ENCODE measurements around the gene CDK18. TPM values are rescaled to one million over a fixed set of nuclear protein-coding genes. Genes with fewer than 3 reads are reported as not detected.

The CDK18 gene
- 1 to 10 TPM; 3.6 to 4.1 TPM for total RNA-seq

GRCh38 chr1:205504311-205505075, at the start of gene CDK18:
Gene CDK18 (plus strand): TSS chr1:205504669. CDS start chr1:205523168, 18,499 bp downstream.
- H3K27ac Mint-ChIP-seq = no peak within 1 kb of the TSS
- no peaks in the 10 kb centered on the region for H3K36me3 Mint-ChIP-seq (ENCODE audit: low read depth)
- CTCF ChIA-PET = interaction anchor here (1.0 to 1.4 kb wide), 3 partner anchors 20 to 150 kb away, joined by 3 read pairs; no protein-coding TSS in a partner anchor
- intact Hi-C loops (cut with micrococcal nuclease) = no loop called here
- H3K9me3 Mint-ChIP-seq = no peaks in the 10 kb centered on the region
- H3K27me3 Mint-ChIP-seq (ENCODE audit: low read depth) = no peaks in the 10 kb centered on the region
- H3K4me1 Mint-ChIP-seq (ENCODE audit: low read depth) = peaks cover 13% of the 10 kb centered on the region
- H3K4me3 Mint-ChIP-seq = peak within 1 kb of the TSS; percentile 65
- DNase-seq = peak; percentile 58

GRCh38 chr1:205454903-205455335, 49.5 kb upstream of the CDK18 start:
- DNase-seq = no peak
- intact Hi-C loops (cut with micrococcal nuclease) = no loop called here
- CTCF ChIA-PET = interaction anchor here (0.6 to 1.2 kb wide), 2 partner anchors 28 to 68 kb away, joined by 3 to 4 read pairs; no protein-coding TSS in a partner anchor
- Mint-ChIP-seq H3K36me3 (ENCODE audit: low read depth) (no peaks in the 10 kb centered on the region), H3K4me3 (no peak overlapping the region), H3K4me1 (ENCODE audit: low read depth) (peaks cover 10% of the 10 kb centered on the region), H3K9me3 (no peaks in the 10 kb centered on the region), H3K27me3 (ENCODE audit: low read depth) (peaks cover 68% of the 10 kb centered on the region), H3K27ac (no peak overlapping the region)

GRCh38 chr1:205455581-205456382, 48.7 kb upstream of the CDK18 start, which contains the start of gene BLACAT1:
Gene BLACAT1 (minus strand): TSS chr1:205456045.
- no peak within 1 kb of the TSS for H3K27ac Mint-ChIP-seq
- H3K9me3 Mint-ChIP-seq = no peaks in the 10 kb centered on the region
- DNase-seq = no peak
- intact Hi-C loops (cut with micrococcal nuclease) = no loop called here
- peaks cover 70% of the 10 kb centered on the region for H3K27me3 Mint-ChIP-seq (ENCODE audit: low read depth)
- CTCF ChIA-PET = interaction anchor here (0.8 to 1.5 kb wide), 6 partner anchors 29 to 131 kb away, joined by 3 to 4 read pairs (median 3); no protein-coding TSS in a partner anchor
- H3K36me3 Mint-ChIP-seq (ENCODE audit: low read depth) = no peaks in the 10 kb centered on the region
- peak within 1 kb of the TSS; percentile 64 for H3K4me3 Mint-ChIP-seq
- H3K4me1 Mint-ChIP-seq (ENCODE audit: low read depth) = peaks cover 10% of the 10 kb centered on the region

- no peak overlapping the region for H3K27ac Mint-ChIP-seq
- H3K36me3 Mint-ChIP-seq (ENCODE audit: low read depth) = no peaks in the 10 kb centered on the region
- peaks cover 10% of the 10 kb centered on the region for H3K4me1 Mint-ChIP-seq (ENCODE audit: low read depth)
- intact Hi-C loops (cut with micrococcal nuclease) = no loop called here
- no peaks in the 10 kb centered on the region for H3K9me3 Mint-ChIP-seq
- peak overlapping the region; percentile 64 for H3K4me3 Mint-ChIP-seq
- no peak for DNase-seq
- CTCF ChIA-PET = interaction anchor here (0.8 to 1.5 kb wide), 6 partner anchors 28 to 132 kb away, joined by 3 to 4 read pairs (median 3); no protein-coding TSS in a partner anchor
- H3K27me3 Mint-ChIP-seq (ENCODE audit: low read depth) = peaks cover 65% of the 10 kb centered on the region
These were observed 48.0 kb upstream of the CDK18 start for GRCh38 chr1:205456383-205456867.

GRCh38 chr1:205456868-205457745, 47.4 kb upstream of the CDK18 start:
- Mint-ChIP-seq H3K4me3 (peak overlapping the region; percentile 5), H3K4me1 (ENCODE audit: low read depth) (peaks cover 10% of the 10 kb centered on the region), H3K27ac (no peak overlapping the region), H3K36me3 (ENCODE audit: low read depth) (no peaks in the 10 kb centered on the region), H3K9me3 (no peaks in the 10 kb centered on the region), H3K27me3 (ENCODE audit: low read depth) (peaks cover 59% of the 10 kb centered on the region)
- CTCF ChIA-PET = interaction anchor here (0.9 to 2.8 kb wide), 5 partner anchors 28 to 103 kb away, joined by 3 to 12 read pairs (median 4); no protein-coding TSS in a partner anchor
- intact Hi-C loops (cut with micrococcal nuclease) = no loop called here
- DNase-seq = no peak

- DNase-seq = peak; percentile 69
- no peak overlapping the region for H3K27ac Mint-ChIP-seq
- no peak overlapping the region for H3K4me3 Mint-ChIP-seq
- H3K36me3 Mint-ChIP-seq (ENCODE audit: low read depth) = no peaks in the 10 kb centered on the region
- H3K4me1 Mint-ChIP-seq (ENCODE audit: low read depth) = peaks cover 10% of the 10 kb centered on the region
- H3K27me3 Mint-ChIP-seq (ENCODE audit: low read depth) = peaks cover 42% of the 10 kb centered on the region
- CTCF ChIA-PET = interaction anchor here (1.0 to 2.8 kb wide), 3 partner anchors 26 to 124 kb away, joined by 3 to 12 read pairs (median 8); no protein-coding TSS in a partner anchor
- intact Hi-C loops (cut with micrococcal nuclease) = loop anchor here (1.0 kb wide), 1 partner anchor 26 kb away; no protein-coding TSS in a partner anchor
- no peaks in the 10 kb centered on the region for H3K9me3 Mint-ChIP-seq
These were observed 45.5 kb upstream of the CDK18 start for GRCh38 chr1:205458777-205459566.

- Mint-ChIP-seq H3K9me3 (no peaks in the 10 kb centered on the region), H3K36me3 (ENCODE audit: low read depth) (no peaks in the 10 kb centered on the region), H3K4me3 (no peak overlapping the region), H3K4me1 (ENCODE audit: low read depth) (no peaks in the 10 kb centered on the region), H3K27me3 (ENCODE audit: low read depth) (peaks cover 19% of the 10 kb centered on the region), H3K27ac (no peak overlapping the region)
- no peak for DNase-seq
- intact Hi-C loops (cut with micrococcal nuclease) = no loop called here
- CTCF ChIA-PET = interaction anchor here (2.2 kb wide), 1 partner anchor 20 kb away, joined by 6 read pairs; no protein-coding TSS in a partner anchor
These were observed 39.1 kb upstream of the CDK18 start for GRCh38 chr1:205465392-205465791.

GRCh38 chr1:205466595-205467220, 37.8 kb upstream of the CDK18 start:
- intact Hi-C loops (cut with micrococcal nuclease) = no loop called here
- Mint-ChIP-seq H3K4me1 (ENCODE audit: low read depth) (no peaks in the 10 kb centered on the region), H3K36me3 (ENCODE audit: low read depth) (no peaks in the 10 kb centered on the region), H3K4me3 (no peak overlapping the region), H3K9me3 (no peaks in the 10 kb centered on the region), H3K27me3 (ENCODE audit: low read depth) (peaks cover 19% of the 10 kb centered on the region), H3K27ac (no peak overlapping the region)
- CTCF ChIA-PET = interaction anchor here (0.6 to 1.3 kb wide), 5 partner anchors 19 to 191 kb away, joined by 3 to 7 read pairs (median 3); no protein-coding TSS in a partner anchor
- no peak for DNase-seq

- CTCF ChIA-PET = no interaction called here
- H3K4me3 Mint-ChIP-seq = no peak overlapping the region
- H3K27ac Mint-ChIP-seq = no peak overlapping the region
- no peak for DNase-seq
- no peaks in the 10 kb centered on the region for H3K4me1 Mint-ChIP-seq (ENCODE audit: low read depth)
- peaks cover 5% of the 10 kb centered on the region for H3K36me3 Mint-ChIP-seq (ENCODE audit: low read depth)
- H3K27me3 Mint-ChIP-seq (ENCODE audit: low read depth) = peaks cover 45% of the 10 kb centered on the region
- peaks cover 7% of the 10 kb centered on the region for H3K9me3 Mint-ChIP-seq
- intact Hi-C loops (cut with micrococcal nuclease) = no loop called here
These were observed 34.3 kb upstream of the CDK18 start for GRCh38 chr1:205470131-205470530.

- no peak for DNase-seq
- no peaks in the 10 kb centered on the region for H3K4me1 Mint-ChIP-seq (ENCODE audit: low read depth)
- no peak overlapping the region for H3K27ac Mint-ChIP-seq
- peaks cover 16% of the 10 kb centered on the region for H3K9me3 Mint-ChIP-seq
- intact Hi-C loops (cut with micrococcal nuclease) = no loop called here
- H3K27me3 Mint-ChIP-seq (ENCODE audit: low read depth) = peaks cover 37% of the 10 kb centered on the region
- peaks cover 5% of the 10 kb centered on the region for H3K36me3 Mint-ChIP-seq (ENCODE audit: low read depth)
- no peak overlapping the region for H3K4me3 Mint-ChIP-seq
- CTCF ChIA-PET = interaction anchor here (0.7 to 4.0 kb wide), 2 partner anchors 12 to 13 kb away, joined by 3 to 28 read pairs; no protein-coding TSS in a partner anchor
These were observed 31.6 kb upstream of the CDK18 start for GRCh38 chr1:205472737-205473441.
